ELR (cell line): ENCODE measurements around the gene MARCO.

Source experiments
- DNase-seq: peaks from one replicate; pipeline ENCODE4 v3.0.0-alpha.2; 2015; ENCODE audit warnings: low read depth

Gene MARCO

GRCh38 chr2:118942031-118942430, at the start of gene MARCO:
Gene MARCO, plus strand, starts transcription at chr2:118942194. Its CDS starts 107 bp downstream, at chr2:118942301.
- no peak for DNase-seq

DNA sequence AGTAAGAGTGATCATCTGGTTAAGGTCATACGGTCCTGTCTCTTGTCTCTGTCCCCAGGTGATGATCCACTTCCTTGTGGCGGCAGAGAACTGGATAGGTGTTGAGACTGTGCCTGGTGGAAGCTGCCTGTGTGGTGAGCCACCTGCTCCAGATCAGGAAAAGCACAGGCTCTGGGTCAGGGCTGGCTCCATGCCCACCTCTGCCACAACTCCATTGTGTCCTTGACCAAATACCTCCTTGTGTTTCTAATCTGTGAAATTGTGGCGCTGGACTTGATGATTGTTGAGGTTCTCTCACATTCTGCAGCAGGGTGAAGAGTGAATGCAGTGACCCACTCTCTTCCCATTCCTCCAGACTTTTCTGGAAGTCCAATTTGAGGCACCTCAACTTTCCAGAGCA, 48.9 kb upstream of the MARCO start:
- DNase-seq: no peak

DNA sequence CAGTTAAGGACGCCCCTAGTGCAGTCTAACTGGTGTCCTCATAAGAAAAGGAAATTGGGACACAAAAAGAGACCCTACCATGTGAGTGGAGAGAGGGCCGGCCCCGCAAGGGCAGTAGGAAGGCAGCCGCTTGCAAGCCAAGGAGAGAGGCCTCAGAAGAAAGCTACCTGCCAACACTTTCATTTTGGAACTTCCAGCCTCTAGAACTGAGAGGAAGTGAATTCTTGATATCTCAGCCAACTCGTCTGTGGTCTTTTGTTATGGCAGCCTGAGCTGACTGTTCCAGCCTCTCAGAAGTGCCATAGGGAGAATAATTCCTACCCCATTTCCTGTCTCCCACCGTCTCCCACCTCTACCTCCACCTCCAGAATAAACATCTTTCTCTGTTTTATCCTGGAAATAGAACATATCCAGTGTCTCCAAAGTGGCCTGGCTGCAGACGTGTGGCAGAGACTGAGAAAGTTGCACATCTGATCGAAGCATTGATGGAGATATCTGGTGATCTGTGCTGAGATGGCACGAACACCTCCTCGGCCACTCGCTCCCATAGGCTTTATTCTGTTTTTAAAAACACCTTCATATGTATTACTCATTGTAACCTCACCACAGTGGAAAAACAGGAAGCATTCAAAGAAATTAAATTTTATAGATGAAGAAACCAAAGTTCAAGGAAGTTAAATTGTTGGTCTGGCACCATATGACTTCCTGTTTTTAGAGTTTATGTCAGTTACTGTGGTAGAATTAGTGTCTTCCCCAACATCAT, 39.5 kb upstream of the MARCO start:
- no peak for DNase-seq

- DNase-seq: no peak
These were observed 39.0 kb upstream of the MARCO start for GRCh38 chr2:118903029-118903351.

- DNase-seq: no peak
These were observed 38.2 kb upstream of the MARCO start for GRCh38 chr2:118903551-118904479.

DNA sequence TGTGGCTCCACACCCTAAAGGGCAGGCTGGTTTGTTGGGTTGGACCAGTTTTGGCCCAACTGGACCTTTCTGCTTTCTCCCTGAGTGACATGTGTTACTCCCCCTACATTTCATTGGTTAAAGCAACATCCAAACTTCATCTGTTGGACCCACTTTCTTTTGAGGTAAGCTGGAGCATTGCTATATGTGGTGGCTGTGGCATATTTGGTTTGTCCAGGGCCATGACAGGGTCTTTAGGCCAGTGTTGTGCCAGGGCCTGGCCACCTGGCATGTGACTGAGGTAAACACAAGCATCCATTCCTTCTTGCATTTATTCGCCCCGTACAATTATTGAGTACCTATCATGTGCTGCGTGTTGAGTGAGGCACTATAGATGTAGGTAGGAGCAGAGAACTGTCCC, 36.8 kb upstream of the MARCO start:
- DNase-seq: no peak

DNA sequence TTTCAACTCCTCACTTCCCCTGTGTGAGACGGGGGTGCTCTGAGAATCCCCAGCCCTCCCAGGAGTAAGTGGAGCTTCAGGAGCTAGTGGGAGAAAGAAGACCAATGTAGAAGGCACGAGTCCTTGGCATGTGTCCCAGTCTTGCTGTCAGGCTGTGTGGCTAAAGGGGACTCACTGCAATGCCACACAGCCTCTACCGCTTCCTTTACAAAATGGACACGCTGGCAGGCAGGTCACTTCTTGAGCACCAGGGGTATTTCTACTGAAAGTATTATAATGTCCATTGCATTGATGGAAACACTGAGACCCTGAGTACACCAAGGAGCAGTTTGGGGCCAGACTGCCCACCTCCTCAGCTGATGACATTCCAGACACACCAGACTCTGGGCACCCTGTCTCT, 35.8 kb upstream of the MARCO start:
- DNase-seq: no peak

- no peak for DNase-seq
These were observed 34.2 kb upstream of the MARCO start for GRCh38 chr2:118907759-118908158.

GRCh38 chr2:118909191-118909590, 32.8 kb upstream of the MARCO start:
- no peak for DNase-seq

DNA sequence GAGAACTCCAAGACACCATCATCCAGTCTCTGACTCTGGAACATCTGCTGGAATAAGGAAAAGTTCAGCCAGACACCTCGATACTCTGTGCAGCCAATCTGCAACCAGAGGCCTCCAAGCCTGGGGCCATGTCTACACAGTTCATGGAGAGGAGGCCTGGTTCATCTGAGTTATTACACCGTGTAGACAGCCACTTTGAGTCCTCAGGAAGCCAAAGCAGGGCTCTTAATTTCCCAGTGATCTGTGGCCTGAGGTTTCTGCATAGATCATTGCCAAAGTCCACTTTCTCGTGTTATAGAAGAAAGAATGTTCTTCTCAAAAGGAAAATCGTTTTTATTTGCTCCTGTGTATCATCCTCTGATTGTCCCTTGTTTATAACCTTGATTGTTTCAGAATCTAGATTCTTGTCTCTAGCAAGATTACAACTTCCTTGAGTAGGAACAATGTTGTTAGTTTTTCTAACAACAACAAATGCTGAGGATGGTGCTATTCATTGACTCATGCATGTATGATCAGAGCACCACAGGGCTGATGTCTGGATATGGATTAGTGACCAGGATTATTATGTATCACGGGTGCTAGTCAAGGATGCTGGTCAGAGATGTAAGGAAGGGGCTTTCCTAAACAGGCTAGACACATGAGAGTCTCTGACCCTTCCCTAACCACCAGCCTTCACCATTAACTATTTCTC, 30.7 kb upstream of the MARCO start:
- no peak for DNase-seq

DNA sequence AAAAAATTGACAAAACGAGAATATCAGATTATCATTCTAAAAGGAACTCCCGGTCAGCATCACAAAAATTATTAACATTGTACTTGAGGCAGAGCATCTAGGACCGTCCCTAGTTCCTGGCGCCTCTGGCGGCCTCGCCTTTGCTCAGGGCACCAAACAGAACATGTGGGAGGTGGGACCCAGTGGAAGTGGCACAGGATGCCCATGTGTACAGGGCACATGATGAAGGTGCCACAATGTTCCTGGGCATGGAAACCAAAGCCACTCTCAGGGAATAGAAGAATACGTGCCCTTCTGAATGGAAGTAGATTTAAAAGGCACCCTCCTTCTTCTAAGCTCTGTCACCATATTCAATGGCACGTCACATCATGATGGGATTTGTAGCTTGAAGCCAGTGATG, 30.1 kb upstream of the MARCO start:
- DNase-seq: no peak

DNA sequence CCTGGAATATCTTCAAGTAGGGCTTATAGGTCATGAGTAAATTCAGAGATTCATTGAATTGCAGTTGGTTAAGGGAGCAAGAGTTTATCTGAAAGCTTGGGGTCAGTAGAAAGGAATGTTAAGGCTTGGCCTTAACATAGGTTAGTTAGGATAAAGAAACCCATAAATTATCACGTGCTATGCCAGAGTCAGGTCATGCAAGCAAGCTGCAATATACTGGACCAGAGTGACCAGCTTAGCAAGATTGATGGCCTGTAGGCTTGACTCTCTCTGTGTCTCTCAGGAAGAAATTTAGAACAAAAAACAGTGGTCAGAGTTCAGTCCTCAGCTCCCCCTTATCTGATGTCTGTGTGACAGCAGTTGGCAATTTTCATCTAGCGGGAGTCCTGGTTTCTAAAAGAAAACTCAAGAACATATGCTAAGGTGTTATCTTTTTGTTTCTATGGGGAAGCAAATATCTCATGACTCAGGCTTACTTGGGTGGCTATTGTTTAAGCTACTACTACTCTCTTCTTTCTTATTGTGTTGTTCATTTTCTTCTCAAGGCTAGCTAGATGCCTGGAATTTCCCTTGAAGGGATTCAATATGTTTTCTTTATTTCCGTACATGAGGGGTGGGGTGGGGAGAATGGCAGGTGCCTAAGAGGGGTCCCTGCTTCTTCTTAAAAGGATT, 28.7 kb upstream of the MARCO start:
- no peak for DNase-seq

DNA sequence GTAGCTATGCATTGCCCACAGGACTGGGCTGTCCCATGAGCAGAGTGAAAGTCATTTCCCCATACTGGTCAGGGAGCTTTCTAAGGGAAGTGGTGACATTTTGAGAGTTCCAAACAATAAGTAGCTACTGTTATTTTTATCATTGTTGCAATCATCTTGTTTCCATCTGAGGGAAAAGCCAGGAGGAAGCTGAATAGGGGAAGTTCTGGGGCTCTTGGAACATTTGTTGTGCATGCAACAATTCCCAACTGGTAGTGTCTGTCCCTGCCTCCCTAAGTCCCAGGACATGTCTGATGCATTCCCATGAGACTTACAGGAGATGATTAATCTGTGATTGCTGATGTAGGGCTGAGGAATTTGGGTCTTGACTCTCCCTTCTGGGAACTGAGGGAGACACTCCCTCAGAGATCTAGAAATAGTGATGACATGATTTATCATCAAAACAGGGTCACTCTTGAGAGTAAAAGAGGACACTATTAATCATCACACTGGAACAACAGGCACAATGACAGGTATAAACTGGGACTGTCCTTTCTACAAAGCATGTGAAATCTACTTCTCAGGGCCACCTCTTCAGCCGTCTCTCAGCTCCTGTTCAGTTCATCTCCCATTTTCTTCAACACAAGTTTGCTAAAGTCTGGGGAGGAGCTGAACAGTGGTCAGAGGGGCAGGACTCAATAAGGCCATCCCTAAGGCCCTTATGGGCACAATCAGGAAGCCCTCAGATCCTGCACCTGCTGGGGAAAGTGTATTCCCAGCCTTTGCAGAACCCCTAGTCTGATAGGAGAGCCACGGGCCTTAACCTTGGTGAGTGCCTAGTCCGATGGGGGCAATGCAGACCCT, 28.0 kb upstream of the MARCO start:
- DNase-seq: peak; percentile 42

DNA sequence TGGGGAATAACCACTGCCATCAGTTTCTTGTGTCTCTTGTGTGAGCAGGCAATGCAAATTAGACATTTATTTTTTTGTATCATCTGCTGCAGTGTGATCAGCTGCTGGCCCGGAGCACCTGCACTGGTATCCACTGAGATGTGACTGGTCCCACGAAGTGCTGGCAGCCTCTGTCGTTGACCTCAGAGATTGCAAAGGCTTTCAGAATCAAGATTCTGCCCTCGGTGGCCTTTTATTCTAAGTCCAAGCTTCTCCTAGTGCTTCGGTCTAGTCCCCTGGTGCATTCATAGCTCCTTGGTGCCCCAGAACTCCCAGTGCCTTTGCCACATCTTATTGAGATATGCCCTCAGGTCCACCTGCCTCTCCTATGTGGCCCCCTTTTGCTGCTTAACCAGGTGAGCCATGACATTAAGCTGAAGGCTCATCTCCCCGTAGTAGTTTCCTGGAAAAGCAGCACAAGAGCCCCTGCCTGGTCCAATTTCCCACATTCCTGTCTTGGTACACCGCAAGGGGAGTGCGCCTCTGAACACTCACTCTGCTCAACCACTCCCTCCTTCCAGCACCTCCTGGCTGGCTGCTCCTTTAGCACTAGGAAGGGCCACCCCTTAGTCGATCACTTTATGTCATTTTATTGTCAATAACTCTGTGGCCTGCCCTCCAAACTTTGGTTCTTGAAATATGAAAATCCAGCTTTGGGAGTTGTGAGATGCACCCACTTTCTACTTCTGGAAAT, 27.1 kb upstream of the MARCO start:
- no peak for DNase-seq

GRCh38 chr2:118918017-118918416, 24.0 kb upstream of the MARCO start:
- no peak for DNase-seq

DNA sequence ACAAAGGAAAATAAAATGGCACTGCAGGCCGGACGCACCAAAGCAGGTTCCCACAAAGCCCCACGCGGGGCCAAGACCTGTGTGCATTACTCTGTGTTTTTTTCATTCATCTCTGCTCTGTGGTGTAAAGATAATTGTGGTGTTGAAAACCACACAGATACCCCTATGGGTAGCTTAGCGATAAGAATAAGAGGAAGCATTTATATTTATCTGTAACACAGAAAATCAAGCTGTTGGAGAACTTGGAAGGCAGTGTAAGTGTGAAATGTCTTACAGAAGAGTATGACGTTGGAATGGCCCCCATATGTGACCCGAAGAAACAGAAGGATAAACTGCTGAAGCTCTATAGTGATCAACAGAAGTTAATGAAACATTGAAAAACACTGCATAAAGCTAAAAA, 20.3 kb upstream of the MARCO start:
- DNase-seq: no peak

- DNase-seq: no peak
These were observed 19.7 kb upstream of the MARCO start for GRCh38 chr2:118922254-118922653.

DNA sequence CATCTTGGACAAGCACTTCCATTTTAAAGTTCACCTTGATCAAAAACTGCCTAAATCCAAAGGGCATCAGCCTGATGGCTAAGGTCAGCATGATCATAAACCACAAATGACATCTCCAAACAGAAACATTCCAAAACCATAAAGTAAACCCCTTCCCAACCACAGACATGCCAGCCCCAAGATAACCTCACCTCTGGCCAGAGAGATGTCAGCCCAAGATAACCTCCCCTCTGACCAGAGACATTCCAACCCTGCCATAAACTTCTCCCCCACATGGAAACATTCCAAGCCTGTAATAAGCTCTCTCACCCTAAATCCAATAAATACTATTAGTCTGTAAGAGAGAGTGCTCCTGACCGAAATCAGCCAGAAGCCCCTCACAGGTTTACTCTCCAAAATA, 18.6 kb upstream of the MARCO start:
- no peak for DNase-seq

GRCh38 chr2:118925476-118925875, 16.5 kb upstream of the MARCO start:
- no peak for DNase-seq

GRCh38 chr2:118925981-118926380, 16.0 kb upstream of the MARCO start:
- no peak for DNase-seq

GRCh38 chr2:118929059-118929458, 12.9 kb upstream of the MARCO start:
- DNase-seq: no peak
